IMR-90 (cell line): ENCODE results near the gene COL9A3. TPM values are rescaled to one million over a fixed set of nuclear protein-coding genes. Genes with fewer than 3 reads are reported as not detected.

Source experiments
- ATAC-seq: fragments of 200-7000 bp; cut with Tn5 transposase; 2 replicates; pipeline ENCODE4 v1.9.1; 2020; ENCODE audit warnings: low read depth, mild to moderate bottlenecking, moderate library complexity
- BruUV-seq: library from RNA; stranded (reverse); fragments of 400-500 nt; replicated peaks from 2 replicates; lab custom pipeline; 2021; lab: Mats Ljungman, UMichigan
- CTCF ChIA-PET: fragments of 300-600 bp; formaldehyde crosslinking; extraction: SDS; loops from one replicate; lab custom pipeline; 2021; ENCODE audit warnings: antibody characterized with exemption; lab: Yijun Ruan, JAX
- POLR2A ChIA-PET: fragments of 300-600 bp; sonication (Branson Sonifier 250); formaldehyde crosslinking; loops from one replicate; lab custom pipeline; 2022; ENCODE audit warnings: antibody characterized with exemption; ENCODE audit not compliant: unreplicated experiment; lab: Charles Lee
- DNase-seq: peaks from one replicate; pipeline ENCODE4 v3.0.0; 2013
- H2AFZ ChIP-seq: replicated peaks from 2 replicates; pipeline ENCODE3; 2013; ENCODE audit warnings: low read length, mild to moderate bottlenecking; ENCODE audit not compliant: poor library complexity
- H2AK5ac ChIP-seq: 2 replicates; pipeline ENCODE4 v1.6.1; 2013; ENCODE audit warnings: low read depth, low read length, inconsistent platforms
- H2AK9ac ChIP-seq: replicated peaks from 2 replicates; pipeline ENCODE3; 2013; ENCODE audit warnings: mild to moderate bottlenecking, low read depth, low read length, moderate library complexity; ENCODE audit not compliant: poor library complexity
- H2BK120ac ChIP-seq: 2 replicates; pipeline ENCODE4 v1.6.1; 2013; ENCODE audit warnings: low read depth, low read length, inconsistent platforms
- H2BK15ac ChIP-seq: 3 replicates; pipeline ENCODE4 v1.6.1; 2013; ENCODE audit warnings: low read depth, low read length, inconsistent platforms
- H2BK20ac ChIP-seq: 2 replicates; pipeline ENCODE4 v1.6.1; 2013; ENCODE audit warnings: low read depth, mild to moderate bottlenecking, inconsistent platforms, low read length, moderate library complexity
- H2BK5ac ChIP-seq: 2 replicates; pipeline ENCODE4 v1.6.1; 2013; ENCODE audit warnings: mild to moderate bottlenecking, low read depth, low read length, inconsistent platforms; ENCODE audit not compliant: poor library complexity, severe bottlenecking
- H3K14ac ChIP-seq: replicated peaks from 2 replicates; pipeline ENCODE4 v1.6.1; 2013; ENCODE audit warnings: low read depth, low read length, inconsistent platforms
- H3K18ac ChIP-seq: 2 replicates; pipeline ENCODE4 v1.6.1; 2013; ENCODE audit warnings: low read depth, low read length, control low read depth
- H3K23ac ChIP-seq: 2 replicates; pipeline ENCODE4 v1.6.1; 2013; ENCODE audit warnings: low read depth, low read length, inconsistent platforms
- H3K27ac ChIP-seq: 2 replicates; pipeline ENCODE4 v1.5.1; 2013; ENCODE audit warnings: mild to moderate bottlenecking, control low read depth, low read length; ENCODE audit not compliant: insufficient read depth
- H3K27me3 ChIP-seq: 2 replicates; pipeline ENCODE4 v1.6.1; 2013; ENCODE audit warnings: low read length; ENCODE audit not compliant: control insufficient read depth, insufficient read depth
- H3K36me3 ChIP-seq: 2 replicates; pipeline ENCODE4 v1.6.1; 2013; ENCODE audit warnings: low read length, mixed read lengths; ENCODE audit not compliant: control insufficient read depth, insufficient read depth
- H3K4ac ChIP-seq: 2 replicates; pipeline ENCODE4 v1.6.1; 2013; ENCODE audit warnings: low read depth, low read length, inconsistent platforms
- H3K4me1 ChIP-seq: 2 replicates; pipeline ENCODE4 v1.6.1; 2013; ENCODE audit warnings: low read length, mixed read lengths; ENCODE audit not compliant: control insufficient read depth, insufficient read depth
- H3K4me2 ChIP-seq: 2 replicates; pipeline ENCODE4 v1.6.1; 2013; ENCODE audit warnings: low read depth, mild to moderate bottlenecking, control low read depth, low read length, moderate library complexity
- H3K4me3 ChIP-seq: 2 replicates; pipeline ENCODE4 v1.5.1; 2013; ENCODE audit warnings: low read depth, mild to moderate bottlenecking, control low read depth, low read length, moderate library complexity; ENCODE audit not compliant: insufficient read depth
- H3K56ac ChIP-seq: 2 replicates; pipeline ENCODE4 v1.6.1; 2013; ENCODE audit warnings: low read length, inconsistent platforms; ENCODE audit not compliant: insufficient read depth; ENCODE audit errors: extremely low read depth
- H3K79me1 ChIP-seq, 2 experiments: 2 replicates each; pipeline ENCODE4 v1.6.1; 2013; ENCODE audit warnings: low read length in 2 of 2, inconsistent platforms in 1 of 2, low read depth in 1 of 2
- H3K9ac ChIP-seq: 2 replicates; pipeline ENCODE4 v1.6.1; 2013; ENCODE audit warnings: low read depth, low read length, control low read depth
- H3K9me1 ChIP-seq: 2 replicates; pipeline ENCODE4 v1.6.1; 2013; ENCODE audit warnings: low read length, inconsistent platforms; ENCODE audit not compliant: insufficient read depth
- H3K9me3 ChIP-seq: 2 replicates; pipeline ENCODE4 v1.6.1; 2013; ENCODE audit warnings: low read length; ENCODE audit not compliant: control insufficient read depth, insufficient read depth
- H4K20me1 ChIP-seq: 2 replicates; pipeline ENCODE4 v1.6.1; 2013; ENCODE audit warnings: low read length, inconsistent platforms; ENCODE audit not compliant: insufficient read depth
- H4K5ac ChIP-seq: 2 replicates; pipeline ENCODE4 v1.6.1; 2013; ENCODE audit warnings: mild to moderate bottlenecking, low read depth, low read length, control low read depth
- H4K8ac ChIP-seq, 2 experiments: 2 replicates each; pipeline ENCODE4 v1.6.1; 2013; ENCODE audit warnings: low read depth in 2 of 2, low read length in 2 of 2, control low read depth in 1 of 2, inconsistent platforms in 1 of 2
- H4K91ac ChIP-seq: 2 replicates; pipeline ENCODE4 v1.6.1; 2013; ENCODE audit warnings: low read depth, low read length, inconsistent platforms; ENCODE audit not compliant: insufficient read depth
- BHLHE40 ChIP-seq: fragments of 150-350 bp; IDR thresholded peaks from 2 replicates; pipeline ENCODE4 v1.6.1; 2016; ENCODE audit warnings: mild to moderate bottlenecking, low read depth, low read length
- CEBPB ChIP-seq: IDR thresholded peaks from 2 replicates; pipeline ENCODE4 v1.6.1; 2012; ENCODE audit warnings: low read depth, low read length, improper control_type of control experiment
- CHD1 ChIP-seq: IDR thresholded peaks from 2 replicates; pipeline ENCODE4 v1.6.1; 2012; ENCODE audit warnings: low read depth, low read length, improper control_type of control experiment
- CTCF ChIP-seq: conservative IDR thresholded peaks from 2 replicates; pipeline ENCODE4 v1.5.1; 2012; ENCODE audit warnings: mild to moderate bottlenecking, low read depth, low read length, improper control_type of control experiment
- ELK1 ChIP-seq: fragments of 150-350 bp; IDR thresholded peaks from 2 replicates; pipeline ENCODE4 v1.6.1; 2016; ENCODE audit warnings: low read depth, mild to moderate bottlenecking, low read length, moderate library complexity, borderline replicate concordance
- FOS ChIP-seq: fragments of 150-350 bp; IDR thresholded peaks from 2 replicates; pipeline ENCODE4 v1.6.1; 2016; ENCODE audit warnings: low read depth, low read length
- MAFK ChIP-seq: IDR thresholded peaks from 2 replicates; pipeline ENCODE4 v1.6.1; 2012; ENCODE audit warnings: low read depth, low read length, improper control_type of control experiment
- MAZ ChIP-seq: IDR thresholded peaks from 2 replicates; pipeline ENCODE4 v1.6.1; 2012; ENCODE audit warnings: low read depth, mild to moderate bottlenecking, low read length, improper control_type of control experiment, moderate library complexity, borderline replicate concordance
- MXI1 ChIP-seq: IDR thresholded peaks from 2 replicates; pipeline ENCODE4 v1.6.1; 2012; ENCODE audit warnings: low read depth, mild to moderate bottlenecking, low read length, moderate library complexity, borderline replicate concordance
- NFE2L2 ChIP-seq: fragments of 150-350 bp; IDR thresholded peaks from 2 replicates; pipeline ENCODE4 v1.6.1; 2016; ENCODE audit warnings: low read depth, mild to moderate bottlenecking, low read length
- POLR2A ChIP-seq: IDR thresholded peaks from 2 replicates; pipeline ENCODE4 v1.6.1; 2012; ENCODE audit warnings: mild to moderate bottlenecking, low read depth, low read length
- RAD21 ChIP-seq: IDR thresholded peaks from 2 replicates; pipeline ENCODE4 v1.6.1; 2012; ENCODE audit warnings: low read length, improper control_type of control experiment
- RCOR1 ChIP-seq: IDR thresholded peaks from 2 replicates; pipeline ENCODE4 v1.6.1; 2012; ENCODE audit warnings: mild to moderate bottlenecking, low read length, improper control_type of control experiment; ENCODE audit not compliant: insufficient replicate concordance
- RFX5 ChIP-seq: IDR thresholded peaks from 2 replicates; pipeline ENCODE4 v1.8.0; 2012; ENCODE audit warnings: low read depth, mild to moderate bottlenecking, low read length, moderate library complexity
- SMC3 ChIP-seq: fragments of 150-350 bp; IDR thresholded peaks from 2 replicates; pipeline ENCODE4 v1.6.1; 2016; ENCODE audit warnings: low read depth, mild to moderate bottlenecking, antibody characterized with exemption, low read length, moderate library complexity
- USF2 ChIP-seq: fragments of 150-350 bp; IDR thresholded peaks from 2 replicates; pipeline ENCODE4 v1.6.1; 2017; ENCODE audit warnings: mild to moderate bottlenecking, antibody characterized with exemption, low read length, low read depth
- WGBS, 2 experiments: methylation state at CpG; one replicate each; pipeline versions ENCODE4 v1.1.5 to v1.1.7; 2013; ENCODE audit warnings: missing lambda C conversion rate in 2 of 2; ENCODE audit not compliant: insufficient read length in 1 of 2; ENCODE audit errors: extremely low coverage in 2 of 2; 5-methylcytosine and 5-hydroxymethylcytosine counted together
- dilution Hi-C: fragments of 300-500 bp; cut with HindIII; formaldehyde crosslinking; loops from one replicate; pipeline ENCODE4 v1.14.3; 2018; ENCODE audit warnings: low sequenced_read_pairs; ENCODE audit not compliant: unreplicated experiment
- in situ Hi-C: fragments of 300-500 bp; cut with MboI; formaldehyde crosslinking; loops from 3 replicates; pipeline ENCODE4 v1.14.3; 2019; ENCODE audit warnings: low sequenced_read_pairs, inconsistent platforms, mixed read lengths
- intact Hi-C: fragments of 100-400 bp; cut with micrococcal nuclease; formaldehyde crosslinking; loops from 2 replicates; pipeline ENCODE4 v1.10.0; 2022
- polyA plus RNA-seq, 3 experiments: library from polyadenylated mRNA; depleted of rRNA; stranded (reverse); fragments of >200 nt; gene quantifications; 2 replicates each; pipeline ENCODE4 v1.2.3, GENCODE V29; 2012; ENCODE audit warnings: low replicate concordance in 1 of 3
- total RNA-seq: library from RNA; depleted of rRNA; stranded (reverse); fragments of >200 nt; gene quantifications from 2 replicates; pipeline ENCODE4 v1.2.3, GENCODE V29; 2012

Gene COL9A3
- total and polyA plus RNA-seq, 2 of the 4 experiments (the other 2 are of a cell fraction), result 0.36 to 1.4 TPM

- H3K18ac ChIP-seq, result no peak overlapping the region
- intact Hi-C loops (no loop called here), dilution Hi-C loops (no loop called here), in situ Hi-C loops (no loop called here)
- peaks cover 3% of the 10 kb centered on the region; the same call in 1 of the 2 replicates for H3K4me1 ChIP-seq
- no peaks in the 10 kb centered on the region for H4K20me1 ChIP-seq
- POLR2A ChIA-PET, result no interaction called here
- no peak overlapping the region for H3K27ac ChIP-seq
- no peak overlapping the region for H3K4ac ChIP-seq
- no CpG with 5 or more reads among the region's 10 CpGs for WGBS, 2 experiments
- H3K56ac ChIP-seq, result no peak overlapping the region
- no peak overlapping the region for H3K4me2 ChIP-seq
- ATAC-seq, result peak; percentile 38
- no peak overlapping the region for H2BK15ac ChIP-seq
- DNase-seq, result no peak
- no peak overlapping the region for H3K4me3 ChIP-seq
- no peaks in the 10 kb centered on the region; the same call in 1 of the 2 replicates for H3K9me1 ChIP-seq
- H2BK5ac ChIP-seq, result no peak overlapping the region
- no peak overlapping the region for H4K8ac ChIP-seq
- CTCF ChIA-PET, result no interaction called here
- no TSS peak for BruUV-seq
- no peak overlapping the region for H2BK20ac ChIP-seq
- no peak overlapping the region for H3K9ac ChIP-seq
- H2AFZ ChIP-seq, result peak overlapping the region; percentile 21
- H3K27me3 ChIP-seq, result no peaks in the 10 kb centered on the region; the same call in 1 of the 2 replicates
- H2AK5ac ChIP-seq, result no peak overlapping the region
- no peak for TF ChIP-seq RCOR1
- TF ChIP-seq FOS, result no peak
- no peak for TF ChIP-seq ELK1
- TF ChIP-seq CTCF, result no peak
- TF ChIP-seq NFE2L2, result no peak
- TF ChIP-seq RAD21, result no peak
- TF ChIP-seq POLR2A, result no peak
- TF ChIP-seq MXI1, result no peak
- TF ChIP-seq MAZ, result no peak
- TF ChIP-seq RFX5, result no peak
- TF ChIP-seq SMC3, result no peak
- no peak for TF ChIP-seq CEBPB
- no peak for TF ChIP-seq MAFK
- TF ChIP-seq USF2, result no peak
- no peak for TF ChIP-seq BHLHE40
- TF ChIP-seq CHD1, result no peak
- H2AK9ac ChIP-seq, result no peak overlapping the region
- no peaks in the 10 kb centered on the region for H3K79me1 ChIP-seq
- no peak overlapping the region for H3K23ac ChIP-seq
- no peaks in the 10 kb centered on the region for H3K9me3 ChIP-seq
- H3K36me3 ChIP-seq, result no peaks in the 10 kb centered on the region
- no peak overlapping the region for H4K5ac ChIP-seq
- H2BK120ac ChIP-seq, result no peak overlapping the region
- H4K91ac ChIP-seq, result no peak overlapping the region
- no peak overlapping the region for H3K14ac ChIP-seq
These were observed 15.0 kb downstream of the COL9A3 start for GRCh38 chr20:62831854-62832211.
